ENCODE data around the gene FLOT1. TPM values are rescaled to one million over a fixed set of nuclear protein-coding genes. Genes with fewer than 3 reads are reported as not detected.

Gene FLOT1
- total and polyA plus RNA-seq, 9 of the 15 experiments (the other 6 are each of a cell fraction or from before 2014, with no cell fraction given), result 11.7 to 149 (median 118) TPM

DNA sequence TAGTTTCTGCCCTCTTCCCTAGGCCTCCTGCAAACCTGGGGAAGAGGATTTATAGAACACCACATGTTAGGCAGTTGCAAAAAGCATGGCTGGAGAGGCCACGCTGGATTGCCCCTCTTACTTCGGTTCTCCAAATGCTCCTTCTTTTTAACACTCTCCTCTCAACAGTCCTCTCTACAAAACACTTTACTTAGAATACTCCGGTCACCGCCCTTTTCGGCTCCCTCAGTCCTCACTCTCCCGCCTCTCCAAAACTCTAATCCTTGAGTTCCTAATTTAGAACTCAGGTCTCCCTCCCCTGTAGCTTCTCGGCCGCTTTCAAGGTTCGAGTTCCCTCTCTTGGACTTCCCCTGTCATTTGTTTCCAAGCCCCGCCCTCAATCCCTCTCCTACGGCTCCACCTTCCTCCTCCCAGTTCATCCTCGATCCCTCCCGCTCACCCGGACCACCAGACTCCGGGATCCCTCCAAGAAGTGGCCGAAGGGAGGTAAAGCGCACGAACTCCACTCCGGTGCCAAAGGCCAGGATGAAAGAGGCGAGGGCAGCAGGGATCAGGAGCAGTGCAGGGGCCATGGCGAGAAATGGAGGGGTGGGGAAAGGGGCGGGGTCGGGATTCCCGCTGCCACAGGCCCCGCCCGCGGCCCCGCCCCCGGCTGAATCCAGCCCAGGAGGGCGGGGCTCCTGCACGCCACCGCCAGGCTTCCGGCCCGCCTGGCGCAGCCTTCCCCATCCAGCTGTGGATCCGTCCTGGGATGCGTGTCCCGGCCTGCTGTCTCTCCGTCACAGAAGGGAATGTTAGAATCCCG, 51.9 kb downstream of the FLOT1 start, which contains the start of gene NRM (continued):
- peak; percentile 45 for TF ChIP-seq TBP (optimal IDR thresholded peaks at IDR 0.05; ENCODE audit: low read depth, low read length)
- 0 out of 2 replicates have a peak, but pooled peaks have one; percentile 60 for TF ChIP-seq RHOXF2B (CRISPR knock-in tag; conservative IDR thresholded peaks at IDR 0.05)
- no peak for TF ChIP-seq ZNF324 (CRISPR knock-in tag; IDR thresholded peaks at IDR 0.05)
- TF ChIP-seq POU5F1 (IDR thresholded peaks at IDR 0.05; ENCODE audit: borderline replicate concordance, low read depth, low read length, partially characterized antibody), result no peak
- TF ChIP-seq SREBF2 (CRISPR knock-in tag; IDR thresholded peaks at IDR 0.05), result no peak
- no peak for TF ChIP-seq TCF7L2 (IDR thresholded peaks at IDR 0.05; ENCODE audit: low read depth, low read length)
- TF ChIP-seq PRMT5 (CRISPR knock-in tag; IDR thresholded peaks at IDR 0.05), result no peak
- TF ChIP-seq POLR2H (tag; IDR thresholded peaks at IDR 0.05; ENCODE audit: low read depth), result no peak
- TF ChIP-seq, protein P1, sequence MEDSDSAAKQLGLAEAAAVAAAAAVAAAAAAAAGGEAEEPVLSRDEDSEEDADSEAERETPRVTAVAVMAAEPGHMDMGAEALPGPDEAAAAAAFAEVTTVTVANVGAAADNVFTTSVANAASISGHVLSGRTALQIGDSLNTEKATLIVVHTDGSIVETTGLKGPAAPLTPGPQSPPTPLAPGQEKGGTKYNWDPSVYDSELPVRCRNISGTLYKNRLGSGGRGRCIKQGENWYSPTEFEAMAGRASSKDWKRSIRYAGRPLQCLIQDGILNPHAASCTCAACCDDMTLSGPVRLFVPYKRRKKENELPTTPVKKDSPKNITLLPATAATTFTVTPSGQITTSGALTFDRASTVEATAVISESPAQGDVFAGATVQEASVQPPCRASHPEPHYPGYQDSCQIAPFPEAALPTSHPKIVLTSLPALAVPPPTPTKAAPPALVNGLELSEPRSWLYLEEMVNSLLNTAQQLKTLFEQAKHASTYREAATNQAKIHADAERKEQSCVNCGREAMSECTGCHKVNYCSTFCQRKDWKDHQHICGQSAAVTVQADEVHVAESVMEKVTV (CRISPR knock-in tag; IDR thresholded peaks at IDR 0.05), result no peak
- TF ChIP-seq, protein P2, sequence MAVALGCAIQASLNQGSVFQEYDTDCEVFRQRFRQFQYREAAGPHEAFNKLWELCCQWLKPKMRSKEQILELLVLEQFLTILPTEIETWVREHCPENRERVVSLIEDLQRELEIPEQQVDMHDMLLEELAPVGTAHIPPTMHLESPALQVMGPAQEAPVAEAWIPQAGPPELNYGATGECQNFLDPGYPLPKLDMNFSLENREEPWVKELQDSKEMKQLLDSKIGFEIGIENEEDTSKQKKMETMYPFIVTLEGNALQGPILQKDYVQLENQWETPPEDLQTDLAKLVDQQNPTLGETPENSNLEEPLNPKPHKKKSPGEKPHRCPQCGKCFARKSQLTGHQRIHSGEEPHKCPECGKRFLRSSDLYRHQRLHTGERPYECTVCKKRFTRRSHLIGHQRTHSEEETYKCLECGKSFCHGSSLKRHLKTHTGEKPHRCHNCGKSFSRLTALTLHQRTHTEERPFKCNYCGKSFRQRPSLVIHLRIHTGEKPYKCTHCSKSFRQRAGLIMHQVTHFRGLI (CRISPR knock-in tag; IDR thresholded peaks at IDR 0.05), result no peak
- TF ChIP-seq RCOR1 (IDR thresholded peaks at IDR 0.05; ENCODE audit: borderline replicate concordance in 1 of 2, low read depth in 2 of 2, low read length in 2 of 2), result 0 out of 4 replicates have a peak, but pooled peaks of 1 of the 2 experiments have one; percentile 14
- TF ChIP-seq KDM2B (CRISPR knock-in tag; IDR thresholded peaks at IDR 0.05), result no peak
- TF ChIP-seq MTF1 (CRISPR knock-in tag; IDR thresholded peaks at IDR 0.05; ENCODE audit: borderline replicate concordance), result no peak
- TF ChIP-seq NR4A1 (CRISPR knock-in tag; IDR thresholded peaks at IDR 0.05), result no peak
- TF ChIP-seq NR4A1 (tag; IDR thresholded peaks at IDR 0.05), result no peak
- TF ChIP-seq RBM34 (IDR thresholded peaks at IDR 0.05; ENCODE audit: borderline replicate concordance, insufficient read depth, low read length), result no peak
- no peak for TF ChIP-seq NFIC (IDR thresholded peaks at IDR 0.05)
- TF ChIP-seq RUNX1 (IDR thresholded peaks at IDR 0.05; ENCODE audit: low read depth), result no peak
- TF ChIP-seq, protein P3, sequence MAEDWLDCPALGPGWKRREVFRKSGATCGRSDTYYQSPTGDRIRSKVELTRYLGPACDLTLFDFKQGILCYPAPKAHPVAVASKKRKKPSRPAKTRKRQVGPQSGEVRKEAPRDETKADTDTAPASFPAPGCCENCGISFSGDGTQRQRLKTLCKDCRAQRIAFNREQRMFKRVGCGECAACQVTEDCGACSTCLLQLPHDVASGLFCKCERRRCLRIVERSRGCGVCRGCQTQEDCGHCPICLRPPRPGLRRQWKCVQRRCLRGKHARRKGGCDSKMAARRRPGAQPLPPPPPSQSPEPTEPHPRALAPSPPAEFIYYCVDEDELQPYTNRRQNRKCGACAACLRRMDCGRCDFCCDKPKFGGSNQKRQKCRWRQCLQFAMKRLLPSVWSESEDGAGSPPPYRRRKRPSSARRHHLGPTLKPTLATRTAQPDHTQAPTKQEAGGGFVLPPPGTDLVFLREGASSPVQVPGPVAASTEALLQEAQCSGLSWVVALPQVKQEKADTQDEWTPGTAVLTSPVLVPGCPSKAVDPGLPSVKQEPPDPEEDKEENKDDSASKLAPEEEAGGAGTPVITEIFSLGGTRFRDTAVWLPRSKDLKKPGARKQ (CRISPR knock-in tag; IDR thresholded peaks at IDR 0.05), result no peak
- TF ChIP-seq, protein P4, sequence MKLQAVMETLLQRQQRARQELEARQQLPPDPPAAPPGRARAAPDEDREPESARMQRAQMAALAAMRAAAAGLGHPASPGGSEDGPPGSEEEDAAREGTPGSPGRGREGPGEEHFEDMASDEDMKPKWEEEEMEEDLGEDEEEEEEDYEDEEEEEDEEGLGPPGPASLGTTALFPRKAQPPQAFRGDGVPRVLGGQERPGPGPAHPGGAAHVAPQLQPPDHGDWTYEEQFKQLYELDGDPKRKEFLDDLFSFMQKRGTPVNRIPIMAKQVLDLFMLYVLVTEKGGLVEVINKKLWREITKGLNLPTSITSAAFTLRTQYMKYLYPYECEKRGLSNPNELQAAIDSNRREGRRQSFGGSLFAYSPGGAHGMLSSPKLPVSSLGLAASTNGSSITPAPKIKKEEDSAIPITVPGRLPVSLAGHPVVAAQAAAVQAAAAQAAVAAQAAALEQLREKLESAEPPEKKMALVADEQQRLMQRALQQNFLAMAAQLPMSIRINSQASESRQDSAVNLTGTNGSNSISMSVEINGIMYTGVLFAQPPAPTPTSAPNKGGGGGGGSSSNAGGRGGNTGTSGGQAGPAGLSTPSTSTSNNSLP (IDR thresholded peaks at IDR 0.05; ENCODE audit: borderline replicate concordance, low read depth, low read length), result no peak
- TF ChIP-seq ZNF586 (CRISPR knock-in tag; conservative IDR thresholded peaks at IDR 0.05), result no peak
- TF ChIP-seq TEAD1 (CRISPR knock-in tag; IDR thresholded peaks at IDR 0.05), result no peak
